ENCODE measurements around the gene CEP350.

GRCh38 chr1:179926850-179927205 lies 27.8 kb upstream of the CEP350 start:
- TF ChIP-seq, protein P1, sequence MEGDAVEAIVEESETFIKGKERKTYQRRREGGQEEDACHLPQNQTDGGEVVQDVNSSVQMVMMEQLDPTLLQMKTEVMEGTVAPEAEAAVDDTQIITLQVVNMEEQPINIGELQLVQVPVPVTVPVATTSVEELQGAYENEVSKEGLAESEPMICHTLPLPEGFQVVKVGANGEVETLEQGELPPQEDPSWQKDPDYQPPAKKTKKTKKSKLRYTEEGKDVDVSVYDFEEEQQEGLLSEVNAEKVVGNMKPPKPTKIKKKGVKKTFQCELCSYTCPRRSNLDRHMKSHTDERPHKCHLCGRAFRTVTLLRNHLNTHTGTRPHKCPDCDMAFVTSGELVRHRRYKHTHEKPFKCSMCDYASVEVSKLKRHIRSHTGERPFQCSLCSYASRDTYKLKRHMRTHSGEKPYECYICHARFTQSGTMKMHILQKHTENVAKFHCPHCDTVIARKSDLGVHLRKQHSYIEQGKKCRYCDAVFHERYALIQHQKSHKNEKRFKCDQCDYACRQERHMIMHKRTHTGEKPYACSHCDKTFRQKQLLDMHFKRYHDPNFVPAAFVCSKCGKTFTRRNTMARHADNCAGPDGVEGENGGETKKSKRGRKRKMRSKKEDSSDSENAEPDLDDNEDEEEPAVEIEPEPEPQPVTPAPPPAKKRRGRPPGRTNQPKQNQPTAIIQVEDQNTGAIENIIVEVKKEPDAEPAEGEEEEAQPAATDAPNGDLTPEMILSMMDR (conservative IDR thresholded peaks at IDR 0.05; ENCODE audit: low read depth, low read length), result no peak
- TF ChIP-seq EZH2 (IDR thresholded peaks at IDR 0.05; ENCODE audit: borderline replicate concordance, low read depth, low read length, poor library complexity, severe bottlenecking), result no peak
